GM12801 (cell line): ENCODE data around the gene SHROOM3.

ENCODE experiments used
- CTCF ChIP-seq: IDR thresholded peaks from one replicate; pipeline ENCODE4 v1.5.1; 2011; ENCODE audit warnings: control low read depth; ENCODE audit not compliant: insufficient read length; ENCODE audit errors: extremely low read depth

The SHROOM3 gene

GRCh38 chr4:76654084-76654483 lies 219.1 kb downstream of the SHROOM3 start:
- TF ChIP-seq CTCF = no peak

DNA sequence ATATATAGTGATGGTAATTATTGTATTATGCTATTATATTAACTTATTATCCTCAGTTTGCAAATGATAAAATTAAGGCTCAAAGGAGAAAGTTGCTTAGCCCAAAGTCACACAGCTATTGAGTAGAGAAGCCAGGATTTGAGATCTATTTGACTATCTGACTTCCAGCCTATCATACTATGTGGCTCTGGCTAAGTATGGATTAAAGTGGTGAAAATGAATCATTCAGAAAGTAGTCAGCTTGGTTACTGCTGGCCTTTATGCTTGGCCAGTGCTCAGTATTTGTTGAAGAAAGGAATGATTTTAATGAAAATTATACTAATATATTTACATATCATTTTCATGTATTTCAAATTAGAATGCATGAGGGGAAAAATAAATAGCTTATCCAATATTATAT lies 219.8 kb downstream of the SHROOM3 start:
- no peak for TF ChIP-seq CTCF

DNA sequence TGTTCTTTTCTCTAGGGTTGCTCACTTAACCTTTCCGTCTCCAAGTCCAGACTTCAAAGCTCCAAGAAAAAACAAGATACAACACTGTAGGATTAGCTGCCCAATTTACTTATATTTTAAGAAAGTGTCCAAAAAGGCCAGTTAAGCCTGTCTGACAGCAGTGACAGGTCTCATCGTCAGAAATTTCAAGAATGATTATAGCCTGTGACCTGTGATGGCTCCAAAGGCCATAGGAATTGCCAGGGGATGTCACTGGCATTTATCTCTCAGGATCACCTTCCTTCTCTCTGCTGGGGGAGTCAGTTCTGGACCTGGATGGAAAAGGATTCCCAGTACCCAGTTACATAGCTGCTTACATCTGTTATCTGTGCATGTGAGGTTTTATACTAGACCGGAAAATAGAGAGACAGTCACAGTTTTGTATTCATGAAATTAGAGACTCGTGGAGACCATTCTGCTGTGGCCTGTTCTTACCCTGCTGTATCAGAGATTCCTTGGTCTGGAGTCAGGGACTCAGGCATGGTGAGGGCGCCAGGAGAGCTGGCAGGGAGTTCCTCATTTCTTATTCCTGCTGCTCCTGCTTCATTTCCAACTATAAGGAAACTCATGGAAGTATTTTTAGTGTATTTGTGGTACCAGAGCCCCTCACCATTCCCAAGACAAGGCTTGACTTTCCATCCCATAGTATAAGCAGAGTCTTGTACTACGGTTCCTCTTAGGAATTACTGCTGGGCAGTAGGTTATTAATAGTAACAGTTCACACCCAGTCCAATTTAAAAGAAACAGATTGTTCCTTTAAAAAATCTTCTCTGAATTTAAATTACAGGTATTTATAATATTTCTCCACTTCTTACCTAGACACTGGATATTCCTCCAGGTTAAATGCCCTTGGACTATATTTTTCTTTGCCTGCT lies 220.8 kb downstream of the SHROOM3 start:
- no peak for TF ChIP-seq CTCF

- TF ChIP-seq CTCF = no peak
Measured at GRCh38 chr4:76657443-76657842, 222.4 kb downstream of the SHROOM3 start.

- TF ChIP-seq CTCF = no peak
Measured at GRCh38 chr4:76658231-76659102, 223.4 kb downstream of the SHROOM3 start.

GRCh38 chr4:76659103-76659490 lies 224.1 kb downstream of the SHROOM3 start:
- TF ChIP-seq CTCF = no peak

DNA sequence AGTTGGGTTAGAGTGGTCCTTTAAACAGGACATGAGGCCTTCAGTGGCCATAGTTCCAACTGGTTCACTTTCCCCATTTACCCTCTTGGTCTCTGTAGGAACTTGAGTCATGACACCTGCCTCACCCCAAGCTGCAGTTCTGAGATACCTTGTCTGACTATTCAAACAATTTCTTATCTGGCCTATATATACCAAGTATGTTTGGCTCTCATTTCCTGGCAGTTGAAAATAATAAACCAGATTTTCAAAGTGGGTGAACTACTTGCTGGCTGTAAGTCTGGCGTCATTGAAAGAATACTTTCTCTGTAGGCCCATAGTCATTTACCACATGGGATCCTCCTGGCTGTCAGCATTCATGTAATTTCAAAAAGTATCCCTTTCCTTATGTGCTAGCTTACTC lies 228.8 kb downstream of the SHROOM3 start:
- TF ChIP-seq CTCF = no peak
